ENCODE results near the gene RCOR1.

The RCOR1 gene

GRCh38 chr14:102757646-102758045, 165.2 kb downstream of the RCOR1 start:
- no peaks in the 10 kb centered on the region for H3K36me3 ChIP-seq
- DNase-seq, result no peak
- H3K27me3 ChIP-seq (ENCODE audit: insufficient read depth, low read depth, severe bottlenecking), result no peaks in the 10 kb centered on the region
- no peaks in the 10 kb centered on the region for H3K9me3 ChIP-seq (ENCODE audit: severe bottlenecking)
- TF ChIP-seq CTCF (IDR thresholded peaks at IDR 0.05; ENCODE audit: low read depth, low read length), result no peak
- no peak overlapping the region for H3K27ac ChIP-seq
- H3K4me3 ChIP-seq (ENCODE audit: low read depth, low read length), result no peak overlapping the region

- no peak overlapping the region for H3K27ac ChIP-seq
Measured at GRCh38 chr14:102758087-102758486, 165.6 kb downstream of the RCOR1 start.

GRCh38 chr14:102759456-102760187, 167.2 kb downstream of the RCOR1 start:
- H3K9me3 ChIP-seq (ENCODE audit: severe bottlenecking), result no peaks in the 10 kb centered on the region
- no peak for DNase-seq
- H3K27ac ChIP-seq, result no peak overlapping the region
- no peaks in the 10 kb centered on the region for H3K36me3 ChIP-seq
- H3K27me3 ChIP-seq (ENCODE audit: insufficient read depth, low read depth, severe bottlenecking), result no peaks in the 10 kb centered on the region
- TF ChIP-seq CTCF (IDR thresholded peaks at IDR 0.05; ENCODE audit: low read depth, low read length), result no peak
- H3K4me3 ChIP-seq (ENCODE audit: low read depth, low read length), result no peak overlapping the region

More at GRCh38 chr14:102758087-102758486, 165.6 kb downstream of the RCOR1 start:
- no peaks in the 10 kb centered on the region for H3K27me3 ChIP-seq (ENCODE audit: insufficient read depth, low read depth, severe bottlenecking)
- TF ChIP-seq CTCF (IDR thresholded peaks at IDR 0.05; ENCODE audit: low read depth, low read length), result no peak
- no peak overlapping the region for H3K4me3 ChIP-seq (ENCODE audit: low read depth, low read length)
- no peaks in the 10 kb centered on the region for H3K9me3 ChIP-seq (ENCODE audit: severe bottlenecking)
- H3K36me3 ChIP-seq, result no peaks in the 10 kb centered on the region
- no peak for DNase-seq

GRCh38 chr14:102760496-102761193, 168.2 kb downstream of the RCOR1 start:
- Histone ChIP-seq H3K36me3 (no peaks in the 10 kb centered on the region), H3K9me3 (ENCODE audit: severe bottlenecking) (no peaks in the 10 kb centered on the region), H3K4me3 (ENCODE audit: low read depth, low read length) (no peak overlapping the region), H3K27ac (no peak overlapping the region), H3K27me3 (ENCODE audit: insufficient read depth, low read depth, severe bottlenecking) (no peaks in the 10 kb centered on the region)
- no peak for TF ChIP-seq CTCF (IDR thresholded peaks at IDR 0.05; ENCODE audit: low read depth, low read length)
- DNase-seq, result no peak

GRCh38 chr14:102761206-102761605, 168.8 kb downstream of the RCOR1 start:
- Histone ChIP-seq H3K27ac (no peak overlapping the region), H3K9me3 (ENCODE audit: severe bottlenecking) (no peaks in the 10 kb centered on the region), H3K36me3 (no peaks in the 10 kb centered on the region), H3K4me3 (ENCODE audit: low read depth, low read length) (no peak overlapping the region), H3K27me3 (ENCODE audit: insufficient read depth, low read depth, severe bottlenecking) (no peaks in the 10 kb centered on the region)
- no peak for TF ChIP-seq CTCF (IDR thresholded peaks at IDR 0.05; ENCODE audit: low read depth, low read length)
- no peak for DNase-seq

Data from WERI-Rb-1 (cell line).